ENCODE results near the gene SLC12A8.
A peak's percentile ranks its signal among the peaks of the same experiment; 100 is the strongest.

Gene SLC12A8

DNA sequence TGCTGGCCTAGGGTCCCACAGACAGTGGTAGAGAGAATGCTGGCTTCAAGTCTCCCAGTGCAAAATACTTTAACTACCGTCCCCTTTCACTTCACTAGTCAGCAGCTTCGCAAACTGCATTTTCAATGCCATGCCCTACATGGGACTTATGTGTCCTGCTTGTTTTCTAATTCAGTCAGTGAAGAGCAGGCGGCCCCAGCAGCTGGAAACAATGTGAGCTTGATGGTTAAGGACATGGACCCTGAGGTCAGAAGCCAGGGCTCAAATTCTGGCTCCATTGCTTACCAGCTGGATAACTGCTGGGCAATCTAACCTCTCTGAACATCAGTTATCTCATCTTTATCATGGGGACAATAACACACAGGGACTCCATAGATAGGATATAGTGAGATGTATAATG, 58.4 kb downstream of the SLC12A8 start:
- no peak for DNase-seq (ENCODE audit: low read depth)

DNA sequence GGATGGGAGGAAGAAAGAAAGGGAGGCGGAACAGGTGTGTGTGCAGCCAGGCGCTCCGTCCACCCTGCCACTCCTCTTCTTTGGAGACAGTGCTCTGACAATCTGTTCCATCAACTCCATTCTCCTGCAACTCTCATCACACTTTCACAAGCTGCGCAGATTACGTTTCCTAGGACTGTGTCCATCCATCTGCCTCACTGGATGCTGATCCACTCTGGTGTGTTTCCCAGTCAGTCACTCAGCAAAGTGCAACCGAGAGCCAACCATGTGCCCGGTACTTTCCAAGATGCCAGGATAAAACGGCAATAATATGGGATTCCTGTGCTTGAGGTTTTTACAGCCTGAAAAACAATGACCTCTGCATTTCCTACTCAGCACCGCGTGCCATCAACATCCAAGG, 59.6 kb downstream of the SLC12A8 start:
- no peak for DNase-seq (ENCODE audit: low read depth)

DNA sequence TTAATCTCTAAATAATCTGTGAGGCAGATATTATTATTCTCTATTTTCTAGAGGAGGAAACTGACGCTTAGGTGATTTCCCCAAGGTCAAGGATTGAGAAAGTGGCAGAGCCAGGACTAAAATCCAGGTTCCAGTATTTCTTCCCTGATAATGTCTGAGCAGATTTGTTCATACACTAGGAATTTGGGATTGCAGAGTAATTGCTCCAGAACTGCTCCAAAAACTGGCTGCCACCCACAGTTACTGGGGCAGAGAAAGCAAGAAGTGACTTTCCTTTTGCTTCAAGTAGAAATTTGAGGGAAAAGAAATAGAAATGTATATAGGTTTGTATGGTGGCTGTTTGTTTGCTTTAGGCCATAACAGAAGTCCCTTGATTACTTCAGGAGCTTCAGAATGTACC, 60.6 kb downstream of the SLC12A8 start:
- DNase-seq (ENCODE audit: low read depth) = no peak

DNA sequence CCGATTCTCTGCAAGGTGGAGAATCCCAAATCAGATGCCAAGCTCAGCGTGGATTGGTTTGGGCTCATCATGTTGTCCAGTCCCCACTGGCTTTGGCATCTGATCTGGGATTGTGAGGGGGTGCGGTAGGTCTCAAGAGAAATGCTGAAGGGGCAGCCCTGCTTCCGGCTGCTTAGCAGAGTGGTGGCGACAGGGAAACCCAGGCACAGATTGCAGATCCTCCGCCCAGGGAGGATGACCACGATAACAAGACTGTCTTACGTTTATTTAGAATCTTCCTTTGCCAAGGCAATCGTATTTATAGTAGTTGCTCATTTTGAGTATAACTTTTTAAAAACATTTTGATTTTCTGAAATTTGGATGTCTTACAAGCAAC, 61.1 kb downstream of the SLC12A8 start:
- no peak for DNase-seq (ENCODE audit: low read depth)

DNA sequence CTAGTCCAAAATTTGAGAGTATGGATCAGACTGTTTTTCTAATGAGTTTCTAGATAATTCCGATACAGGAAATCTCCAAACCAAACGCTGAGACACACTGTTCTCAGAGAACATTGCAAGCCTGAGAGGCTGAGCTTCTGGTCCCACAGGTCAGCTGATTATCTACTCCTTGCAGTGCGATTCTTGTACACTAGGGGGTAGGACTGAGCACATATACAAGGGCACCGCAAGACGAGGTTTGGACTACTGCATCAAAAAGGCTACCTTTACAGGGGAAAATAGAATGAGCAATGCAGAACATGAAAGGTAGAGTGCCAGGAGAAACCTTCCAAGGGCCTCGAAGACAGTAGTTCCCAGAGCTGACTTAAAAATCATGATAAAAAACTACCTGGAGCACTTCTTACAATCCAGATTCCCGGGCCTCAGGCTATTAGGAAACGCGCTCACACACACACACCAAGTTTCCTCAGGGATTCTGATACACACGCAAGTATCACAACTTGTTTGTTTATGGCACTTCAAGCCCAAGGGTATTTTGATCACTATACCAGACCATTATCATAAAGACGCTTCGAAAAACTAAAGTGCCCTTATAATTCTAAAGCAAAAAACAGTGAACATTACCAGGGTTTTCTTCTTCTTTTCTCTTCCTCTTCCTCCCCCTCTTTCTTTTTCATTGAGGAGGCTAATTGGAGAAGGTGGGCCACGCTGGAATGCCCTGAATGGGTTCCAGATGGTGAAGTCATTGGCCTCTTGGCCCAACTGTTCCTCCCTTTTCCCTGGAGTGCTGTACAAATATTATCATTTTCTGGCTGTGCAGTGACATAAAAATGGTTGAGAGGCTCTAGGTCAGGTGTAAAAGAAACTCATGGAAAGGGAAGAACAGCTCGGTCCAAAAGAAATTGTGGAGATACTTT, 61.8 kb downstream of the SLC12A8 start:
- no peak for DNase-seq (ENCODE audit: low read depth)

DNA sequence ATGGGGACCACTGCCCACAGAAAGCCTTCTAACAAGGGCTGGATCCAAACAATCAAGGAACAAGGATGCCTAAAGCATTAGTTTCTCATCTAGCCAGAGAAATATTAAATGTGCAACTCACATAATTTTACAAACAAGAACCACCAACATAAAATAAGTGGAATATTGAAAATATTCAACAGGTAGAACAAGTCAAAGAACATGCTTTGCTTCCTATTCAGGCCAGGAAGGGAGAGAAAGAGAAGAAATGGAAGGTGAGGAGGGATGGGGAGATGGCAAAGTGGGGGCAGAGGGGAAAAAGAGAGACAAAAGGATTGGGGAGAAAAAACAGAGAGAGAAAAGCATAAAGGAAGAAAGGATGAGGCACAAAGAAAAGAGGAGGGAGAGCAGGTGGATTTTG, 63.1 kb downstream of the SLC12A8 start:
- DNase-seq (ENCODE audit: low read depth) = no peak

DNA sequence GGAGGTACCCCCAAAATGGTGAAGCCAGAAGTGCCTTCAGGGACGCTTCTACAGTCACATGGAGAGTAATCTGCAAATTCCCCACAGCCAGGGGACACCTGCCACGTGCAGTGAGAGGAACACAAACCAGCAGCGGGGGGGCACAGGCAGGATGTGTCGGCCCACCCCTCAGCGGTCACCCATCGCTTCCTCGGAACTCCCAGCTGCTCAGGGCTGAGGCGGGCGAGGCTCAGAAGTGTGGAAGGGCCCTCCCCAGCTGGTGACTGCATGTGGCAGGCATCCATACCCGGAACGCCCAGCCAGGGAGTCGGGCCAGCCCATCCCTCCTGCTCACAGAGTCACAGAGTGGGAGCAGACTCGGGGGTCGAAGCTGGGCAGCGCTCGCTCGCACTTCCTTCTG, 63.7 kb downstream of the SLC12A8 start:
- no peak for DNase-seq (ENCODE audit: low read depth)

DNA sequence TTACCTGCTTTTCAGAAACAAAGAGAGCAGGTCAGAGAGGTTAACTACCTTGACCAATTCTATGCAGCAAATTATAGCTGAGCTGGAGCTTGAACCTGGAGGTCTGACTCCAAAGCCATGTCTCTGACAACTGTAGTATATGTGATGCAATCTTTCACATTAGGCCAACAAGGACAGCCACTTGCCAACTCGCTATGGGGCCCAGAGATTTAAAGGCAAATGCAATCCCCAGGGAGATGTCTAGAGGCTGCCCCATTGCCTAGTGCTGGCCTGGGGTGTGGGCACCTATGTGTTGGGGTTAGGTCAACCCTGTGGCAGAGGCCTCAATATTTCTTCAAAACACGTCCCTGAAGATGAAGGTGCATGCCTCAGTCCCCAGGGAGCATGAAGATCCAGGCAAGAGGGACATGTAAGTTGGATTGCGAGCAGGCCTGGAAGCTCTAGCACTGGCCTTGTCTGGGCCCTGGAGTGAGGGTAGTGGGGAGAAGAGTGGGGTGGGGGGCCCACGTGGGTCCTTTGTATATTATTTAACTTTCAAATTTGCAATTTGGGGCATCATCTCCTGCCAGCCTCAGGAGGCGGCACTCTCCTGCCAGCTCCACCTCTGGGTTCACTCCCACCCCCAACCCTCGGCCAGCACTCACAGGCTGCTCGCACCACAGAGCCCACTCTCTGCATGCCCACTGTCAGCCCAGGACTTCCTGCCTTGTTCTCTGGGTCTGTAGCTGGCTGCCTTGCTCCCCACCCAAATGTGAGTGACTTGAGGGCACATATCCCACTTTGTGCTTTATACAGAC, 64.3 kb downstream of the SLC12A8 start:
- DNase-seq (ENCODE audit: low read depth) = no peak

DNA sequence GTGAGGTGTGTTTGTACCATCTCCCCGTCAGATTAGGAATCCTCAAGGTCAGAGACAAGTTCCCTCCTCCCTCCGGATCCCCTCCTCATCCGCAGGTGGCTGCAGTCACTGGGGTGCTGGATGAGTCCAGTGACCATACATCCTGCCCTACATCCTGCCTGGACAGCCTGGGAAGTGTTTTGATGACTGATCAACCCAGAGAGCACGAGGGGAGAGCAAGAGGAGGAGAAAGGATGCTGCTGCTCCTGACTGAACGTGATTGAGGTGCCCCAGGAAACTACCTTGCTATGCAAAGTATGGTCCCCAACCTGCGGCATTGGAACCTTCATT, 65.1 kb downstream of the SLC12A8 start:
- DNase-seq (ENCODE audit: low read depth) = no peak

DNA sequence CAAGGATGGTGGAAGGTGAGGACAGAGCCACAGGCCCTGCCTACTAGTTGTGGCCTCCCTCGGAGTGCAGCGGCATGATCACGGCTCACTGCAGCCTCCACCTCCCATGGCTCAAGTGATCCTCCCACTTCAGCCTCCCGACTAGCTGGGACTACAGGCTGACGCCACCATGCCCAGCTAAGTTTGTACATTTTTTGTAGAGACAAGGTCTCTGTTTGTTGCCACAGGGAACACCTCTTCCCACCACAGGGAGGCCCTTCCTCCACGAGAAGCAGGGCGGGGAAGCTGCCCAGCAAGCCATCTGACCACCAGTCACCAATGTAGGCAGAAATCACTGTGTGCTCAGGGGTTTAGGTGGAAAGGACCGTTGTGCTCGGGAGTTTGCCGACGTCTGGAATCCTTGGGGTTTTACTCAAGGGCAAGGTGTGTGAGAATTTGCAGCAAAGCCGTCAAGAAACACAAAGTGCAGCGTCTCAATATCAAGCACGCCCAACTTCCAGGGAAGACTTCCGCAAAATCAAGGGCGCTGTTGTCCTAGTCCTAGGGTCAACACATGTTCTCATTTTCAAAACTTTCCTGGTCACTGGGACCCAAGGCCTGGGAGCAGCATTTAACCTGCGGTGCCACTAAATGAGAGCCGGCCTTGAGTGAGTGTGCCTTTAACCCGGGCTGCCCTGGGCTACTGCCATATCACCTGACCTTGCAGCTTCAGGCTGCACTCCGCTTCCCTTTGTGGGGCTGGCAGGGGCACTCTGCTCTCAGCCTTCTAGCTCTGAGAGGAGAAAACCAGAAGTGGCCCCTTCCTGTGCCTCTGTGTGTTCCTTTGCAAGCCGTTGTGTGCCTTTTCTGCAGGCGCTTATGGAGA, 65.7 kb downstream of the SLC12A8 start:
- no peak for DNase-seq (ENCODE audit: low read depth)

DNA sequence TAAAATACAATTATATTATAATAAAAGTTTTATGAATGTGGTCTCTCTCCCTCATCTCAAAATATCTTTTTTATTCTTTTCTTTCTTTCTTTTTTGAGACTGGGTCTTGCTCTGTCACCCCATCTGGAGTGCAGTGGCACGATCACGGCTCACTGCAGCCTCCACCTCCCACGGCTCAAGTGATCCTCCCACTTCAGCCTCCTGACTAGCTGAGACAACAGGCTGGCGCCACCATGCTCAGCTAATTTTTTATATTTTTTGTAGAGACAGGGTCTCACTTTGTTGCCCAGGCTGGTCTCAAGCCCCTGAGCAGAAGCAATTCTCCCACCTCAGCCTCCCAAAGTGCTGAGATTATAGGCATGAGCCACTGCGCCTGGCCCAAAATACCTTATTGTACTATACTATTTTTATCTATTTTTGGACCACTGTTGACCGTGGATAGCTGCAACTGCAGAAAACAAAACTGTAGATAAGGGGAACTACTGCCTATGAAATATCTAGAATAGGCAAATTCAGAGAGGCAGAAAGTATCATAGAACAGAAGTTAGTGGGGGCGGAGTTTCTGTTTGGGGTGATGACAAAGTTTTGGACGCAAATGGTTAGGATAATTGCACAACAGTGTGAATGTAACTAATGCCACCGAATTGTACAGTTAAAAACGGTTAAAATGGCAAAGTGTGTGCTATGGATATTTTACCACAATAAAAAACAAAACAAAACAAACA, 66.6 kb downstream of the SLC12A8 start:
- no peak for DNase-seq (ENCODE audit: low read depth)

DNA sequence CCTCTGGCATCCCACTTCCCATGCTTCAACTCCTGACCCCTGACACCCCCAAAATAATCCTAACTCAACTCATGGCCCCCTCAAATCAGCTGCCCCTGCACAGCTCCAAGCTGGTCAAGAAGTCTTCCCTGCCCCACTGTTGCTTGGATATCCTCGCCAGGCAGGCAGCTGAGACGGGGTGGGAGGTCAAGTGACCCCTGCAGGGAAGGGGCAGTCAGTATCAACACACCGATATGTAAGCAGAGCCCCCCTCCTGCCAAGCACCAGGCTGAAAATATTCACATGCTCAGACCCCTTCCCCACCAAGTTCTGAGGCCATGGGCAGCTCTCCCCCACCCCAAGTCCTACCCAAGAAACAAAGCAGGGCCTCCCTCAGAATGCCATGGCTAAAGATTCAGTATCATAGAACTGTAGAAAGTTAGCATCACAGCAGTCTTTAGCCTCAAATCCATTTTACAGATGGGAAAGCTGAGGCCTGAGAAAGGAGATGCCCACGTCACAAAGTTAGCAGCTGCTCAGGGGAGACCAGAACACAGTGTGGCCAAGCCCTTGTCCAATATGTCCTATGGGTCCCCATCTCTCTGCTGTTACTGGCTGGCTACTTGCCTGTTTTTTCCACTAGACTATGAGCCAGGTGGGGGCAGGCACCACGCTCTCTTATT, 67.8 kb downstream of the SLC12A8 start:
- DNase-seq (ENCODE audit: low read depth) = no peak

DNA sequence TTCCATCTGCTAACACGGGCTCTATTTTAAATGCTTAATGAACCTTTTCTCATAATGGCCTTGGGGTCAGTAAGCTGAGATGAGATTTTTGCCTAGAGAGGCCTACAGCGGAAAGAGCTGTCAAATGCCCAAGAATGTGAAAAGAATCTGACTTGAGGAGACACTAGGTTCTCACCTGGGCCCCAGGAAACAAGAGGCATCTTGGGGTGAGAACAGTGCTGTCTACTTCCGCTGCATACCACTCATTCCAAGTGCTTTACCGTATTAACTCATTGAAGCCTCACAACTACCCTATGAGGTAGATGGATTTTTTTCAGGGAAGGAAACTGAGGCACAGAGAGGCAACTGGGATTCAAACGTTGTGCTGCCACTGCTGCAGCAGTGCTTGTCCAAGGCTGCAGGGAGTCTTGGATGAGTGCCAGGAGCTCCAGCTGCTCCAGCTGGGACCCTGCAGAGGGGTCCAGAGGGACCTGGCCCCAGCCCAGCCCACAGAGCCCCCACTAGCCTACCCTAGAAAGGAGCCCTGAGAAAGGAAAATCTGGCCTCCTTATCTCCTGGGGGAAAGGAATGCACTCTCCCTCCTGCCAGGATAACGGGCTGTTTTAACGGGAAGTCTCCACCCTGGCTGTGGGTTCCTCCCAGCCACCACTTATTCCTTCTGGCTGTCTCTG, 68.4 kb downstream of the SLC12A8 start:
- DNase-seq (ENCODE audit: low read depth) = no peak

DNA sequence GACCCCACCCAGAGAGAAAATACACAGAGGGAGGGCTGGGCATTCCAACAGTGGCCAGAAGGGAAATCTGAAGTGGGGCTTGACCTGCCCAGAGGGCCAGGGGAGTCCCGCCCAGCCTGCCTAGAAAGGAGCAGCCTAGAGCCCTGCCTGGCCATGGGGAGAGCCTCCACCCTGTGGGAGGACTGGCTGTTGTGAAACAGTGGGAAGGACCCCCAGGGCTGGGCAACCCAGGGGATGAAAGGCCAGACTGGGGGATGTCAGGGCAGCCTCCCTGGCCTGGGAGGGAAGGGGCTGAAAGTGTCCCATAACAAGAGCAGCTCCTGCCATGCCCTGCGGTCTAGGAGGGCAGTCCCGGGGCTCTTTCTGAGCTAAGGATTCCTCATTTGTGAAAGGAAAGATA, 69.0 kb downstream of the SLC12A8 start:
- DNase-seq (ENCODE audit: low read depth) = no peak

DNA sequence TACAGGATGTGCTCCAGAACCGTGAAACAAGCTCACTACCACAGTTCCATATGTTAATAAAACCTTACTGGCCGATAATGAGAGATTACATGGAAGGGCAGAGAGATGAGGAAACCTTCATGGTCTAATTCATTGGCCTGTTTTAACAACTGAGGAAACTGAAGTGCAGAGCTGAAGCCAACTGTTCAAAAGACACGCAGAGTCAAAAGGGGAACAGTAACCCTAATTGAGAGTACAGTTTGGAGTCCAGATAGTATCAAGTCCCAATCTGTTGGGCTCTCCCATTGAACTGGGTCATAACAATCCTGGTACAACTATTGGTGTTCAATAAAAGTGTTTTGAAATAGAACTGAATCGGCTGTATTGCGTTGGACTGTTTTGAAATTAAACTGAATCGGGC, 69.6 kb downstream of the SLC12A8 start:
- DNase-seq (ENCODE audit: low read depth) = no peak

DNA sequence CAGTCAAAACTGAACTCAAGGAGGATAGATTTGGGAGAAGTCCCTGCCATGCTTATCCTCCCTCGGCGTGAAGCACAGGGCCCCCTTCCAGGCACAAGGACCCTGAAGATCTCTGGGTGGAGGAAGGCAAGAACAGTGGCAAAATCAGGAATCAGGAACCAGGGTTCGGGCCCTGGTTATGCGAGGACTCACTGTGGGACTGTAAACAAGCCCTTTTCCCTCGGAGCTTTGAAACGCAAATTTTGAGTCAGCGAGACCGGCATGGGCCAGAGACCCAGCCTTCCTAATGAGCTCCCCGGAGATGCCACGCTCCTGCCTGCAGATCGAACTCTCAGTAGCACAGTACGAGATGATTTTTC, 70.1 kb downstream of the SLC12A8 start:
- DNase-seq (ENCODE audit: low read depth) = no peak

DNA sequence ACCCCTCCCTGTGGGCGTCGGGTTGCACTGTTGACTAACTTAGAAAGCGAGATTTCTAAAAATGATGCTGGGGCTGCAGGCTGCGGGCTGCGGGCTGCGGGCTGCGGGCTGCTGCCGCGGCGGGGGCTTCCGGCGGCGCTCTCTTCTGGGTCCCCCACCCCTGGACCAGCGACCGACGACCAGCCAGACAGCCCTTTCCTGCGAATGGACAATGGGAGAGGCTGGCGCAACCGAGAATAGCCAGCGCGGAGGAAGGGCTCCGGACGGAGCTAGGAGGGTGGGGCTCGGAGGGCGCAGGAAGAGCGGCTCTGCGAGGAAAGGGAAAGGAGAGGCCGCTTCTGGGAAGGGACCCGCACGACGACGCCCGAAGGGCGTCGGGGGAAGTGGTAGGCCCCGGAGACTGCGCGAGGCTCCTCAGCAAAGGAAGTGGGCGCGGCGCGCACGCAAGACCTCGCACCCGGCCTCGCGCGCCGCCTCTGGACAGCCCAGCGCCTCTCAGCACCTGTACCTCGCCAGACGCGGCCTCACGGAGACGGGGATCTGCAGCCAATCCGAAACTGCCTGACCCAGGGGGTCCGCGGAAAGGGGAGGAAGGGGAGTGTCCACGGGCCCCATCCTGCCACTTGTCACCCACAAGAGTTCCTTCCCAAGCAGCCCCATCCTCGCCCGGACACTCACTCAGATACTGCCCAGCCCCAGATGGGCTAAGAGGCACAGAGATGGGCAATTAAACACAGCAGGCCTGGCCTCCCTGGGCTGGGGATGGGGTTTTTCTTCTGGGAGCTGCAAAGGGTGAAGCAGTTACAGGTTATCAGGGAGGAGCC, 70.7 kb downstream of the SLC12A8 start:
- DNase-seq (ENCODE audit: low read depth) = peak; percentile 33

DNA sequence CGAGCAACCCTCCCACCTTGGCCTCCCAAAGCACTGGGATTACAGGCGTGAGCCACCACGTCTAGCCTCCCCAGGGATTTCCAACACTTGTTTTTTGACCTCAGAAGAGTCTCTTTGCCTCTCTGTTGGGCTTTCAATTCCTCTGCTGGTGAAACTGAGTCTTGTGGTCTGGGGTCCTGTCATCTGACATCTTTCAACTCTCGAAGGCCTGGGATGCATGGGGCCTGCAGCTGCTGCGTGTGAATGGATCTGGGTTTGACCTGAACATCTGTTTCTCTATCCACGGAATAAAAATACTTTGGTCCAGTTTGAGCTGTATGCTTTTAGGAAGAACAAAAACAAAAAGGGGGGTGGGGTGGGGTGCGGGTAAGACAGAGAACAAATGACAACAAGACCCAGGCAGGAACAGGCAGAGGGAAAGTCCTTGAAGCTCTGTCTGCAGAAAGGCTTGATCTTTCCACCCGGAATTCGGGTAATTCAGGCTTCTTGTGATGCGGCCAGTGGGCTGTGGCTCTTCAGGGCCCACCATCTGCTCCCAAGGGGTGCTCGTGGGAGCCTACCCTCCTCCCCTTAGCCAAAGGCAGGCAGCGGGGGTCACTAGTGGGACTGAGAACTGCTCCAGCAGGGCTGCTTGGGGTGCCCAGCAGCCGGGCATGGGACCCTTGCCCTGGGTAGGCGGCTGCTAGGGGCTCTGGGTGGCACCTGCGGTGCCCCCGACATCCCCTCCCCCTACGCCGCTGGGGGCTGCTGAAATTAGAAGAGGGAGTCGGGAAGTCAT, 71.5 kb downstream of the SLC12A8 start:
- no peak for DNase-seq (ENCODE audit: low read depth)
